ENCODE results near the gene SPATA3. TPM values are rescaled to one million over a fixed set of nuclear protein-coding genes. Genes with fewer than 3 reads are reported as not detected.

Gene SPATA3
- total and polyA plus RNA-seq, 2 of the 13 experiments (the other 11 are each of a cell fraction or from before 2014, with no cell fraction given) = not detected

GRCh38 chr2:230980468-230980867, 15.5 kb upstream of the SPATA3 start (continued):
- no peak for TF ChIP-seq ZXDC (CRISPR knock-in tag; IDR thresholded peaks at IDR 0.05)
- no peak for TF ChIP-seq ZNF792 (CRISPR knock-in tag; IDR thresholded peaks at IDR 0.05)
- no peak for TF ChIP-seq ZNF816 (CRISPR knock-in tag; IDR thresholded peaks at IDR 0.05; ENCODE audit: borderline replicate concordance)
- no peak for TF ChIP-seq BRF2 (CRISPR knock-in tag; IDR thresholded peaks at IDR 0.05)
- TF ChIP-seq SETDB1 (CRISPR knock-in tag; IDR thresholded peaks at IDR 0.05; ENCODE audit: borderline replicate concordance) = no peak
- TF ChIP-seq CERS6 (CRISPR knock-in tag; IDR thresholded peaks at IDR 0.05) = no peak
- TF ChIP-seq ZBTB33 (CRISPR knock-in tag; IDR thresholded peaks at IDR 0.05) = no peak
- TF ChIP-seq ZNF577 (CRISPR knock-in tag; IDR thresholded peaks at IDR 0.05; ENCODE audit: borderline replicate concordance, low read depth) = no peak
